Stimulated activated CD8-positive, alpha-beta memory T cell treated with anti-CD3 and anti-CD28 coated beads, Interleukin-7, amount 100 ng/mL, for 4 hours (primary cell): Measurements from ENCODE around the gene RNF148.

Experiments used
- DNase-seq, 2 donors: peaks; one replicate each; pipeline ENCODE4 v3.0.0-alpha.2; 2020; ENCODE audit warnings: low read depth in 2 of 2

RNF148 gene, protein sequence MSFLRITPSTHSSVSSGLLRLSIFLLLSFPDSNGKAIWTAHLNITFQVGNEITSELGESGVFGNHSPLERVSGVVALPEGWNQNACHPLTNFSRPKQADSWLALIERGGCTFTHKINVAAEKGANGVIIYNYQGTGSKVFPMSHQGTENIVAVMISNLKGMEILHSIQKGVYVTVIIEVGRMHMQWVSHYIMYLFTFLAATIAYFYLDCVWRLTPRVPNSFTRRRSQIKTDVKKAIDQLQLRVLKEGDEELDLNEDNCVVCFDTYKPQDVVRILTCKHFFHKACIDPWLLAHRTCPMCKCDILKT

DNA sequence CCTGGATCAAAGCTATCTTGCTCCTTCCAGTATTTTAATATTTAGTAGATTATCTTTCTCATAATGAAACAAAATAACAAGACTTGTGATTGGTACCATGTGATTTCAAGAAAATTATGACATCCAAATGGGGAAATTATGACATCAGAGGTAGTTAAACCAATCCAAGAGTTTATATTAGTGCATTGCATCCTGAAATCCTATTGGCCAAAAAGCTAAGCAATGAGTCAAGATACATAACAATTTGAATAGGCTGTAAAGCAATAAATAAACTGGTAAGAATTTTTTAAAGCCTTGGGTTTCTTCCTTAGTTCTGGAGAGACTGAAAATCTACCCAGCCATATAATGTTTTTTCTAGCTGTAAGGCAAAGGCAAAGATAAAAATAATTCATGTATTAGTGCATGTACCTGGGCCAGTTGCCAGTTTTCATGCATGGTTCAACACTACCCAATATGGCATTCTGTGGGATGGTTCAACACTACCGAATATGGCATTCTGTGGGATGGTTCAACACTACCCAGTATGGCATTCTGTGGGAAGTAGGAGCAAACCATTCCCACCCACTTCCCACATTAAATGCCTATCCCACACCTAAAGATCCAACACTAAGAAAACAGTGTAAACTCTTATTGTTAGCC is at the start of gene RNF148:
Gene RNF148 (minus strand): TSS at position 51 of the 639 bp plus-strand sequence. CDS start 172 bp downstream, outside the sequence.
- DNase-seq = no peak

DNA sequence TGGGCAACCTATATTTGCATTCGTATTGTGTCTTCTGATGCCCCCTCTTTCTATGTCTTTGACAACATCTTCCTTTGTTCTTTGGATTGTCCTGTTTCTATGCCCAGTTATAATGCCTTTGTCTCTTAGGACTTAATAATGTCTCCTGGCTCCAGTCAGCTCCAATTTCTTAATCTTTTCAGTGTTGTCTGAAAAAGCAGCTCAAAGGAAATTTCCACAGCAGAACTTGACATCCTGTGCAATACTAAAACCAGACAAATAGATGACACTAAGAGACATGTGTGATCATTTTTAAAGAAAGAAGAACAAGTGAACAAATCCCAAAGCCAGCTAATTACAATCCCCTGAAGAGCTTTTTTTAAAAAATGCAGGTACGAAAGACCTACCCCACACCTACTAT is 47.7 kb upstream of the RNF148 start:
- no peak for DNase-seq

DNA sequence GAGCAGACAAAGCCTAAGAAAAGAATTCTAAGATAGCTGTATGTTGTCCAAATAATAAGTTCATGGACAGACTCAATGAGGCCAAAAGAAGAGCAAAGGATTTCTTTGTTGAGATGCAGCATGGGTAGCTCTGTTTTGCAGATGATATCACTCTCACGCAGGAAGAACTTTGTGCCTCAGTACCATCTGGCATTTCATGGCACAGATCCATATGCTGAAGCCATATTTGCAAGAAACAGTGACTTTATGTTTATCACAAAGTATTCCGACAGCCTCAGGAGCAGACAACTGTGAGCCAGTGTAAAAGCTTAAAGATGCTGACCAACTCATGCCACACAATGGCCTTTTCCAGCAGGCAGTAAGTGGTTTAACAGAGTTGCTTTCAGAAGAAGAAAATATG is 45.5 kb upstream of the RNF148 start:
- DNase-seq = no peak

DNA sequence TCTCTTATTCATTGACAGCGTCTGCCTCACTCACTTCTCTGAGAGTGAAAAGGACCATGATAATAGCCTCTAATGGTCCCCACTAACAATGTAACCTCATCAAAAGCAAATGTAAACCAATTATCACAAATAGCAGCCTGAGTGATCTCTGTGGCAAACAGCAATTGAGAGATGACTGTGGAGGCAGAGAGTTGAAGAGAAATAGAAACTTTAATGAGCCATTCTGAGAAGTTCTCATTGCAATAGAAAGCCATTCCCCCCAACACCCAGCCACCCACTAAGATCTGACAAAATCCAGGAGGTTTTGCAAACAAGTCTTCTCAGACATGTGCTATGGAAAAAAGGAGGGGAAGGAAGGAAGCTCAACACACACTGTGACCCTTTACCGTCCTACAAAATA is 44.2 kb upstream of the RNF148 start:
- no peak for DNase-seq

DNA sequence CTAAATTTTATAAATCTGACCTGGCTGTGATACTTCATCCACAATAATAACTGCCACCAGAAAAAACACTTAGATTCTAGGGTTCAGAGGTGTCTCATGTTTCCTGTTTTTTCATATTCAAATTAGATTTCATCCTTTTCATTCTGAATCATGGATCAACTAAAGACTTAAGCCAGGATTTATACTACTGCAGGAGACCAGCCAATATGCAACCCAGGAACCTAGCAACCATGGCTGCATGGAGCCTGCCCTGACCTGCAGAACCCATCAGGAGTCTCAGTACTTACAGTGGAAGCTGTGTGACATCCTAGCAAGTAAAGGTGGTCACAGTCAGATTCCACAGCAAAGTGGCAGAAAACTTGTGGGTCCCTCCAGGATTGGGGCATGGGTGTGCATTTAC is 40.5 kb upstream of the RNF148 start:
- DNase-seq = no peak

DNA sequence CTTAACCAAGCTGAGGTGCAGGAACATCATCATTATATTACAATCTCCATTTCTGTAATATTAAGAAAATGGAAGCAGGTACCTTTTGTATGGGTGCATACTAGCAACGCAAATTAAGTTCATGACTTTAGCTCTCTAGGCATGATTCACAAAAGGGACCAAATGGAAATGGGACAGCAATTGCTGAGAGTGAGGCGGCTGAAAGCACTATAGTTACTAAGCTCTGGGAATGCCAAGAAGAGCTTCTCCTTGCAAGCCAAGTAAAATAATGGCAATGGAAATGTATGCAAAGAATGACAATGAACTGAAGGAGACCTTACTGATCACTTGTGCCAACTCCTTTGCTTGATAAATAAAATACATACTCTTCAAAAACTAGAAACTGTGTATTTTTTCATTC is 36.2 kb upstream of the RNF148 start:
- DNase-seq = no peak

DNA sequence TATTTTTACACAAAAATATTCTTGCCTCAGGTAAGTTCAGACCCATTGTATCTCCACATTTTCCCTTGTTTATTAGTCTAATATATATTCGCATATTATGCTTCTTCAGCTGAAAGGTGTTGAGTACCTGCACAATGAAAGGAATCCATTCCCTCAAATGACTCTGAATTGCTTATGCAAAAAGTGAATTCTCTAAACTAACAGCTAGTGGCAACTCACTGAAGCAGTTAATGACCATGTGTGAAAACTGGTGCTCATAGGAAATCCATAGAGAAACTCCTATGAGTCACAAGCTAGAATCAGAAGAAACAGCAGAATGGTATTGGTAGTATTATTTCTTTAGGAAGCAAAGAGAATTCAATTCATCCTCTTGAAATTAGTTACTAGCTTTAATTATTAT is 33.5 kb upstream of the RNF148 start:
- no peak for DNase-seq

DNA sequence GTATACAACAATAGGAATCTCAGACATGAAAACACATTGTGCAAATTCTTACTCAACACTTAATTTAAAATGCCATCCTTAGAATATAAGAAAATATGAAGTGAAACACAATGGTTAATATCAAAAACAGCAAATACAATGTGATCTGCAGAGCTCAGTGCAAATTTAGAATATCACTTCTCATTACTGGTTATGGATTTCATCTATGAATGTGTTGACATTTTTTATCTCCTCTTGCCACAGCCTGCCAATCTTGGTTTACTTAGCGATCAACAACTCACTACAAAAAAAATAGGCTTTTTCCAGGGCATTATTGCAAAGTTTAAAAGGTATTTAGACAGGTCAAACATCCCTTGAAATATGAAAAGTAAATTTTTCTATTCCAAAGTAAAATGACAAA is 25.0 kb upstream of the RNF148 start:
- no peak for DNase-seq

DNA sequence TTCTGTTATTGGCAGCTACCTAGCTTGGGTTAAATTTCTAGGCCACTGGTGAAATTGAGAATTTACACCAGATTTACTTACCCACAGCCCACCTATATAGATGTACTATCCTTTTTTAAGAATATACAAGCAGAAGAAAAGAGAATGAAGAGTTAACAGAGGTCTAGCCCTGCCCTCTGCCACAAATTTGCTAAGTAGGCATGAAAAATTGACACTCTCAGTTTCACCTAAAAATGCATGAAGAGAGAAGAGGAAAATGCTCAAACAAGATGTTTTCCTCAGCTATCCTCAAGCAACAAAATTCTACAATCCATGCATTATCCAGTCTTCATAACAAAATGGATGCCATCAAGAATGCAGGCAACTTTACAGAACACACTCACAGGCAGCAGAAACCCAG is 24.6 kb upstream of the RNF148 start:
- DNase-seq = no peak

DNA sequence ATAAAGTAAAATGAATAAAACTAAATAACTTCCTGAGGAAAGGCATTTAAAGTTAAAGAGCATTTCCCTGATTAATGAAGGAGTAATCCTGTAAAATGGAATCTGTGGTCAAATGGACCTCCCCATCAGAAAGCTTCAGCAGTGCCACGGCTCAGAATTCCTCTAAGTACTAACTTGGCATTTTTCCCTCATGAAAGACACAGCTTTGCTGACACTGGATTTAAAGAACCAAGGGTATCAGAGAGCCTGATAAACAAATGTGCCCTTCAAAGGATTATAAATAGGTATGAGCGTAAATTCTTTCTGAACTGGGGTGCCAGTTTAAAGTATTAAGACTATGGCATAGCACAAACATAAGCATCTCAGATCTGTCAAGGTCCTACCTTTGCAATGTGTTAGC is 24.2 kb upstream of the RNF148 start:
- no peak for DNase-seq

DNA sequence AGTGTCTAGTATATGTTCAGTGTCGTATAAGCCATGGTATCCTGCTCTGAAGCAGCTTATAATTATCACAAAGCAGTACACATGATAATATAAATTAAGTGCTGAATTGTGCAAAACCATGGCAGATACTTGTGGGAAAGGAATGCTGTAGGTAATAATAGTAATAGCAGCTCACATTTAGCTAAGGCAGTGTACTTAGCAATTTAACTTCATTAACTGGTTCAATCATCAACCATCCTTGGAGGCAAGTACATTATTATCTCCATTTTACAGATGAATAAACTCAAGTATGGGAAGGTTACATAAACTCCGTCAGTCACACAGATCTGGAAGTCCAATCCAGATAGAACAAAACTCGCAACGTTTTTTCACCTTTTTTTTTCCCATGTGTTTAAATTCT is 21.6 kb upstream of the RNF148 start:
- DNase-seq = no peak

DNA sequence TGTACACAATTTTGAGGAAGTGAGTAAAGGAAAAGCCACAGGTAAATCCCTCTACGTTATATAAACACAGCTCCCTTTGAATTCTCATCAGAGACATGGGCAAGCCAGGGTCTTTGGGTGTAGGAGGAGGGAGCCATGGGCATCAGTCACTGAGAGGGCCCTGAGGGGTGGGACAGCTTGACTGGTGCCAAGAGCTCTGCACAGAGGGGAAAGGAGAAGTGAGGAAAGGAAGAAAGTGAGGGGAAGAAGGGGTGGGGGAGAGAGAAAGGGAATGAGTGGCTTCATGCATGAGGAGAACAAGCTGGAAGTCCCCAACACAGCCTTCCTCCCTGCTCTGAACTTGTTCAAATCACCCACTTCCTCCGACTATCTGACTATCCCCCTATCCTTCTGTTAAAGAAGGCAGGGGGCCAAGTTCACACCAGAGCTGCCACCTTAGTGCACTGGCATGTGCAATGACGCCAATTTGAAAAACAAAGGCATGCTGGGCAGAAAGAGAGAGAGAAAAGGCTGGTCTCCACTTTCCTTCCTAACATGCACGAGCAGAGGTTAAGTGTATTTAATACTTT is 16.4 kb upstream of the RNF148 start:
- no peak for DNase-seq

DNA sequence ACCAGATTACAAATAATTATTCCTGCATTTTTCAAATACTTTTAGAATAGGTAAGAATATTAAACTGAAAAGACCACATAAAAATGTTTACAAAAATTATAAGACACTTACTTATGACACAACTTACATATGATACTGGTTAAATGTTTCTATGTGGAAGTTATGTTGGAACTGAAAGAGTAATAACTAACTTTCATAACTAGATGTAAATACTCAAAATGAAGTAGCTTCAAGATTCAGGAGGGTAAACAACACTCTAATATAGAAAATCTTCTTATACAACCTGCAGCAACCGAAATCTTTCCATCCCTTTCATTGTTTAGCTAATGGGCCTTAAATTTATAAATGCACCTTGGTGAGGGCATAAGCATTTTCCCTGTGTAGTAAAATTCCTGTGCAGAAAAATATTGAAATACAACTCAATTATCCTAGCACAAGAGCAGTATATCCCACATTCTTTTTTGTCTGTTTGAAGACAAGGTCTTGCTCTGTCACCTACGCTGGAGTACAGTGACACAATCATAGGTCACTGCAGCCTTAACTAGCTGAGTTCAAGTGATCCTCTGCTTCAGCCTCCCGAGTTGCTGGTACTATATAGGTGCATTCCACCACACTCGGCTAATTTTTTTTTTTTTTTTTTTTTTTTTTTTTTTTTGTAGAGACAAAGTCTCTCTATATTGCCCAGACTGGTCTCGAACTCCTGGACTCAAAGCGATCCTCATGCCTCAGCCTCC is 14.8 kb upstream of the RNF148 start:
- no peak for DNase-seq

DNA sequence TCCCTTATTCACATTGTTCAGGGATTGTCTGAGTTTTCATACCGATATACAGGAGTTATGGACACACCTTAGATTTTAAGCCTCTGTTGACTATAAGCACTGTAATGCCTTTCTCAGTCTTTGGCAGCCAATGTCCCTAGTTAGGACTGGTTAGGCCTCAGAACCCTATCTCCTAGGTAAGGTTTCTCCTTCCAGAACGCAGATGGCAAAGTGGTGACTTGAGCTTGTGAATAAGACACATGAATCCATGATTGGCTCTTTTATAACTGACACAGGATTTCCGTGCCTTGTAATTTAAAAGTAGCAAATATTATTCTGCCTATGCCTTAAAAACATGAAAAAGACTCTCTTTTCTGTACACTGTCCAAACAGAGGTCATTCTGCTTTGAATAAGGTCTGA is 12.5 kb upstream of the RNF148 start:
- no peak for DNase-seq

DNA sequence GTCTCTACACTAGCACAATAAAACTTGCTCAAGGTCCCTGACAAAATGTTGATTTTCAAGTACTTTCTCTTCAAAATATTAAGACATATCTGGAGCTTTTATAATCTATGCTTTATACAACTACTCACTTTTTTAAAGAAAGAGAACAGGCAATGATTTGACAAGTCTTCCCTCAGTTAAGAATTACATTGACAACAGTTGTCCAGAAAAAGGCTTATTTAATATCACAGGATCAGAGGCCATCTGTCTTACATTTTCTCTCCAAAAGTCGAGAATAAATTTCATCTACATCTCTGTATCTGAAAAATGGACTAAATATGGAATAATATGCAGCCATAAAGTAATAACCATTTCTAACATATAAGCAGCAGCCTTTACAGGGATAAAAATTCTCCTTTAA is 8.2 kb upstream of the RNF148 start:
- no peak for DNase-seq

DNA sequence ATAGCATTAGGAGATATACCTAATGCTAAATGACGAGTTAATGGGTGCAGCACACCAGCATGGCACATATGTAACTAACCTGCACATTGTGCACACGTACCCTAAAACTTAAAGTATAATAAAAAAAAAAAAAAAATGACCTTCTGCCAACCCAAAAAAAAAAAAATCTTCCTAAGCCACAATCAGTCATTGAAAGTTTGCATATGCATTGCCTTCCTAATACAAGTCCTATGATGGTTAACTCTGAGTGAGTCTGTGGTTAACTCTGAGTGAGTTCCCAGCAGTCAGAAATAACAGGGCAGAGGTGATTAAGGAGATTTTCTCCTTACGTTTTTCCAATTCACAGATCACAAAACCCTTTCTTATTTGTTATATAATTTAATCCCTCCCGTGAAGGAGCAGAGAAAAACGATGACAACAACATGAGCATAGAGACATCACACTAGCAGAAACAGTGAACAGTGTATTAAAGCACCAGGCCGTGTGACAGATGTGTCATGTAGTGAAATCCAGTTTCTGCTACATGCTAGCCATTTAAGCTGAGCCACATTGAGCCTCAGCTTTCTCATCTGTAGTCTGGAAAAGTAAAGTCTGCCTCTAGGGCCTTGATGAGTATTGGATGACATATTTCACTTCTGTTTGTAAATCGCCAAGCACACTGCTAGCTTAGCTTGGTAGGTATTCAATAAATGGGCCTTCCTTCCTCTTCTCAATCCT is 7.4 kb upstream of the RNF148 start:
- no peak for DNase-seq

DNA sequence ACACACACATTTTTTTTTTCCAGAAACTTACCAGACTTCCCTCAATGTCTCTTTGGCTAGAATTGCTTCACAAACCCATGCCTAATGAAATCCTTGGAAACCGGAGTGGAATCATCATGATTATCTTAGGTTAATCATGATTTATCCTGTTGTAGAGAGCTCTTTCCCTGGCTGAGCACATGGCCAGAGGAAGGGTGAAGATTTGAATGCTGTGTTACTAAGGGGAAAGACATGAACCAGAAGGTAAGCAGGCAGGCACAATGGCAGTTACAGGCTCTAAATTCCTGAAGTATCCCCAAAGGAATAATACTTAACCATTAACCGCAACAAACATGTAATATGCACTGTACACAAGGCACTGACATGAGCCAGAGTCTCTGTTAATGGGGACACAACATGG is 4.1 kb upstream of the RNF148 start:
- DNase-seq = no peak

DNA sequence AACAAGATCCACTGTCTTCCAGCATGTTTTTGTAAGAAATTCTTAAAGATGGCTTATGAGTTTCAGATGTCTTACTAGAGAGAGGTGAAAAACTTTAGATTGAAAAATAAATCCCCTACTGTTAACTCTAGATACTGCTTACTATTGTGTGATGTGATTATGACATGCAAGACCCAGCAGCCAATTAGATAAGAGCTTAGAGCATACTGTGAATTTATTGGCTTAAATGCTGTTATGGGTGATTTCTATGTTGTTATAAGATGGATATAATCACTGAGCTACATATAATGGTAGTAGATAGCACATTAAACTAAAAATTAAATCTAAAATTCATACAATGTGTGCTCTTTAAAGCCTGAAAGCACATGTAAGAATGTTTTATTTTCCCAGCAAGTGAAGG is 3.7 kb downstream of the RNF148 start, which contains the start of gene RNF133:
Gene RNF133 (minus strand): TSS at position 101 of the 400 bp plus-strand sequence. CDS start 199 bp downstream, outside the sequence.
- DNase-seq = no peak

DNA sequence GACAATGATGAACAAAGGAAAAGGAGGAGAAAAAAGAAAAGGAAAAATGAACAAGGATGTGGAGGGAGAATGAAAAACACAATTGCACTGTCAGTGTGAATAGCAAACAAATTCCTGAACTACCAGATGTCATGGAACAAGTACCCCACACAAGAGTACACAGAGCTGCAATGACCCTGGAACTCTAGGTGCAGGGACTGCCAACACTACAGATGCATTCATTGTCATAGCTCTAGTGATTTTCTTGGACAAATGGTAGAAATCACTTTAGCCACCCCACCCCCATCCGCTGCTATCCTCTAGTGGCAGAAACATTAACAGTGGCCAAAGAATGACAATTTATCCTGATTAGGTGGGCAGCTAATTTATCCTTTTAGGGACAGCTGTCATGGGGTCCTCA is 6.9 kb downstream of the RNF148 start:
- DNase-seq = no peak

DNA sequence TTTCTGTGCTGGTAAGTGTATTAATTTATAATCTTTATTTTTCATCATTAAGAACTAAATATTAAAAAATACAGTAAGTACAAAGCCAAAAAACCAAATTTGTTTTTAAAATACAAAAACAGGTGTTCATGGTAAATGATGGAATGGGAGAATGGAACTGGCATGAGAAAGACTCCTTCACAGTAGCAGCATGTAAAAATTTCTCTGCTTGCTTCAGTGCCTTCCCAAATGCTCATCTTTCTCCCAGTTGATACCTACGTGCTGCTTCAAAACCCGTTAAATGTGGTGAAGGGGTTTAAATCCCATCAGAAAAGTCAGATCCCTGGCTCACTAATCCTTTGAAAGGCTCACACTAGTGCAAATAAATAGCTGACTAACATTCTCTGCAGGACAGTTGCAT is 8.0 kb downstream of the RNF148 start:
- no peak for DNase-seq

DNA sequence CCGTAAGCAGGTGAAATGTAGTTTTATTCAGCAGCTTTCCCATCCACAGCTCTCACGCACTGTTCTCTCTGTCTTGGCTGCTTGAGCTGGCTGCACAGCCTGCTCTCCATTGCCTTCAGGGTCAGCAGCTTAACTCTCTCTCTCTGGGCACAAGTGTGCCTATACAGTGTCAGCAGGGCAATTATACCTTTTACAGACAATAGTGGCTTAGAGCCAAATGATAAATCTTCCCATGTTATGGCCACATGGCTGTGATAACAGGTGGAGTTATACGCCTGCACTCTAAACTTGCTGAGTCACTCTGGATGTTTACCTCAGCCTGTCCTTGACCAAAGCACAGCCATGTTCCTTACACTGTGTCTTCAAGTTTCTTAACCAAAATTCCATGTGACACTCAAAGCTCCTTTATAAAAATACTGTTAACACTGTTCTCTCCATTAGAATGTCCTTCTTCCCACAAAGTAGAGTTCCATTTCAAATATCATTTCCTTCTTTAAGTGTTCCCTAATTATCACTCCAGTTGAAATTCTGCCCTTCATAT is 9.9 kb downstream of the RNF148 start:
- DNase-seq = no peak
